ENCODE data around the gene CCDC122.

DNA sequence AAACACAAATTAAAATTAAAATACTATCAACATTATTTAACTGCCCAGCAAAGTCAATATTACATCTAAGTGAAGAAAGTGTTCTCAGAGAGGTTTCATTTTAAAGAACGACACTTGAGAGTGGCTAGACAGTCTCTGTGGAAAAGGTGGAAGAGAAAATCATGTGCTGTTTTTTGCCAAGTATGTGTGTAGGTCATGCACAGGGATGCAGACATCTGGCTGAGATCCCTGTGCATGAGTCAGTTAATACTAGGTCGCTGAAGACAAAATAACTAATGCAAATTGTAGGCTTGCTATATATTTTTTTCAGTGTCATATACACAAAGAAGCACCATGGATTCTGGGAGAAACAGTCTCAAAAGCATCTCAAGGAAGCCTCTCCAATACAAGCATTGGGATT lies 48.5 kb downstream of the CCDC122 start:
- TF ChIP-seq, protein P1, sequence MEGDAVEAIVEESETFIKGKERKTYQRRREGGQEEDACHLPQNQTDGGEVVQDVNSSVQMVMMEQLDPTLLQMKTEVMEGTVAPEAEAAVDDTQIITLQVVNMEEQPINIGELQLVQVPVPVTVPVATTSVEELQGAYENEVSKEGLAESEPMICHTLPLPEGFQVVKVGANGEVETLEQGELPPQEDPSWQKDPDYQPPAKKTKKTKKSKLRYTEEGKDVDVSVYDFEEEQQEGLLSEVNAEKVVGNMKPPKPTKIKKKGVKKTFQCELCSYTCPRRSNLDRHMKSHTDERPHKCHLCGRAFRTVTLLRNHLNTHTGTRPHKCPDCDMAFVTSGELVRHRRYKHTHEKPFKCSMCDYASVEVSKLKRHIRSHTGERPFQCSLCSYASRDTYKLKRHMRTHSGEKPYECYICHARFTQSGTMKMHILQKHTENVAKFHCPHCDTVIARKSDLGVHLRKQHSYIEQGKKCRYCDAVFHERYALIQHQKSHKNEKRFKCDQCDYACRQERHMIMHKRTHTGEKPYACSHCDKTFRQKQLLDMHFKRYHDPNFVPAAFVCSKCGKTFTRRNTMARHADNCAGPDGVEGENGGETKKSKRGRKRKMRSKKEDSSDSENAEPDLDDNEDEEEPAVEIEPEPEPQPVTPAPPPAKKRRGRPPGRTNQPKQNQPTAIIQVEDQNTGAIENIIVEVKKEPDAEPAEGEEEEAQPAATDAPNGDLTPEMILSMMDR (IDR thresholded peaks at IDR 0.05 in 4 of 5, conservative IDR thresholded peaks at IDR 0.05 in 1 of 5), result no peak
- no peak for TF ChIP-seq POLR2A (IDR thresholded peaks at IDR 0.05)

All from gastrocnemius medialis (tissue), 4 donors.